Endothelial cell of umbilical vein (primary cell): ENCODE measurements around the gene C15orf39. TPM values are rescaled to one million over a fixed set of nuclear protein-coding genes. Genes with fewer than 3 reads are reported as not detected.

ENCODE experiments used
- BruUV-seq: library from RNA; stranded (reverse); fragments of 400-500 nt; replicated peaks from 2 replicates; lab custom pipeline; 2021; lab: Mats Ljungman, UMichigan
- CTCF ChIA-PET: fragments of 300-600, 350-600 bp; sonication (Branson Sonifier 250); formaldehyde crosslinking; loops from one replicate; lab custom pipeline; 2021; ENCODE audit warnings: antibody characterized with exemption, inconsistent platforms; lab: Charles Lee
- POLR2A ChIA-PET: fragments of 300-600, 350-600 bp; sonication (Branson Sonifier 250); formaldehyde crosslinking; loops from one replicate; lab custom pipeline; 2021; ENCODE audit warnings: antibody characterized with exemption, inconsistent platforms; lab: Charles Lee
- DNase-seq: peaks from one replicate; pipeline ENCODE4 v3.0.0-alpha.2; 2011; ENCODE audit warnings: low read depth, low spot score
- FAIRE-seq: peaks from 2 replicates; lab custom pipeline; 2011; peaks lifted over from hg19 to GRCh38; lab: Jason Lieb, UNC
- H2AFZ ChIP-seq: 2 replicates; pipeline ENCODE4 v1.6.0; 2012; ENCODE audit warnings: low read depth, low read length, control low read depth, inconsistent platforms
- H3K27ac ChIP-seq: 2 replicates; pipeline ENCODE4 v1.5.1; 2011; ENCODE audit warnings: low read depth, mild to moderate bottlenecking, control low read depth, low read length, moderate library complexity; ENCODE audit not compliant: insufficient read depth
- H3K27me3 ChIP-seq, 2 experiments: 2 replicates each; pipeline versions ENCODE4 v1.6.0 to v1.6.1; 2011; ENCODE audit warnings: low read length in 2 of 2, mixed read lengths in 1 of 2; ENCODE audit not compliant: control insufficient read depth in 2 of 2, insufficient read depth in 2 of 2
- H3K36me3 ChIP-seq, 2 experiments: 2 replicates in 1 of 2; 3 replicates in 1 of 2; pipeline ENCODE4 v1.5.1; 2011; ENCODE audit warnings: low read length in 2 of 2, mild to moderate bottlenecking in 1 of 2, moderate library complexity in 1 of 2; ENCODE audit not compliant: control insufficient read depth in 2 of 2, insufficient read depth in 2 of 2; ENCODE audit errors: extremely low read depth in 1 of 2
- H3K4me1 ChIP-seq: 3 replicates; pipeline ENCODE4 v1.5.1; 2011; ENCODE audit warnings: mild to moderate bottlenecking, low read length; ENCODE audit not compliant: control insufficient read depth, insufficient read depth; ENCODE audit errors: extremely low read depth
- H3K4me2 ChIP-seq: 2 replicates; pipeline ENCODE4 v1.6.1; 2011; ENCODE audit warnings: low read length, control low read depth, mixed read lengths; ENCODE audit not compliant: insufficient read depth
- H3K4me3 ChIP-seq, 3 experiments: fragments of 200-600 bp in 1 of 3; sonication (generic), shearing (Covaris generic) in 1 of 3; replicated peaks in 1 of 3; 2 replicates each; pipeline ENCODE4 v1.5.1; 2011 to 2016; ENCODE audit warnings: control low read depth in 3 of 3, low read length in 3 of 3, mild to moderate bottlenecking in 2 of 3, inconsistent platforms in 1 of 3, low read depth in 1 of 3, moderate library complexity in 1 of 3; ENCODE audit not compliant: insufficient read depth in 1 of 3
- H3K79me2 ChIP-seq: 2 replicates; pipeline ENCODE4 v1.6.0; 2012; ENCODE audit warnings: low read length, inconsistent platforms; ENCODE audit not compliant: control insufficient read depth, insufficient read depth
- H3K9ac ChIP-seq: replicated peaks from 2 replicates; pipeline ENCODE3; 2011; ENCODE audit warnings: low read length, control low read depth; ENCODE audit not compliant: insufficient read depth; ENCODE audit errors: extremely low read depth
- H3K9me1 ChIP-seq: replicated peaks from 3 replicates; pipeline ENCODE4 v1.6.0; 2011; ENCODE audit warnings: mild to moderate bottlenecking, low read length; ENCODE audit not compliant: control insufficient read depth, insufficient read depth; ENCODE audit errors: extremely low read depth
- H3K9me3 ChIP-seq: replicated peaks from 2 replicates; pipeline ENCODE4 v1.5.1; 2012; ENCODE audit warnings: low read length, inconsistent platforms; ENCODE audit not compliant: control insufficient read depth, insufficient read depth
- H4K20me1 ChIP-seq: replicated peaks from 2 replicates; pipeline ENCODE3; 2011; ENCODE audit warnings: mild to moderate bottlenecking, low read length; ENCODE audit not compliant: control insufficient read depth, insufficient read depth; ENCODE audit errors: extremely low read depth
- CTCF ChIP-seq, 2 donors: IDR thresholded peaks; 1 replicate in 1 of 2; 2 replicates in 1 of 2; pipeline ENCODE4 v1.5.1; 2011; ENCODE audit warnings: low read length in 2 of 2, mild to moderate bottlenecking in 2 of 2, moderate library complexity in 2 of 2, control low read depth in 1 of 2, inconsistent platforms in 1 of 2, low read depth in 1 of 2; ENCODE audit not compliant: insufficient read depth in 1 of 2; ENCODE audit errors: extremely low read depth in 1 of 2
- EZH2 ChIP-seq: IDR thresholded peaks from 2 replicates; pipeline ENCODE4 v1.6.1; 2012; ENCODE audit warnings: borderline replicate concordance, low read depth, mild to moderate bottlenecking, moderate library complexity, low read length, inconsistent platforms; ENCODE audit not compliant: severe bottlenecking
- FOS ChIP-seq: IDR thresholded peaks from 2 replicates; pipeline ENCODE4 v1.6.1; 2011; ENCODE audit warnings: mild to moderate bottlenecking, low read length, moderate library complexity, borderline replicate concordance; ENCODE audit not compliant: insufficient read depth
- GATA2 ChIP-seq: IDR thresholded peaks from 2 replicates; pipeline ENCODE4 v1.7.0; 2011; ENCODE audit warnings: low read depth, mild to moderate bottlenecking, moderate library complexity, mixed read lengths, low read length; ENCODE audit not compliant: insufficient read length, insufficient read depth
- JUN ChIP-seq: IDR thresholded peaks from 2 replicates; pipeline ENCODE4 v1.6.1; 2011; ENCODE audit warnings: borderline replicate concordance, low read depth; ENCODE audit not compliant: insufficient read length, insufficient read depth
- MAX ChIP-seq: IDR thresholded peaks from 2 replicates; pipeline ENCODE4 v1.6.1; 2011; ENCODE audit not compliant: insufficient read depth, insufficient read length
- MYC ChIP-seq: IDR thresholded peaks from one replicate; pipeline ENCODE4 v1.6.1; 2011; ENCODE audit warnings: mild to moderate bottlenecking, low read depth, low read length
- POLR2A ChIP-seq: IDR thresholded peaks from 2 replicates; pipeline ENCODE4 v1.6.1; 2012; ENCODE audit warnings: low read depth, mild to moderate bottlenecking, control low read depth, low read length
- POLR2AphosphoS5 ChIP-seq: IDR thresholded peaks from 2 replicates; pipeline ENCODE4 v1.6.1; 2012; ENCODE audit warnings: low read depth, mild to moderate bottlenecking, control low read depth, low read length, moderate library complexity; ENCODE audit not compliant: insufficient read depth
- dilution Hi-C: fragments of 300-500 bp; cut with MboI; formaldehyde crosslinking; loops from one replicate; pipeline ENCODE4 v1.15.0; 2019; ENCODE audit warnings: low sequenced_read_pairs; ENCODE audit not compliant: extremely low pct_ligation_motif_present
- intact Hi-C: fragments of 100-400 bp; cut with micrococcal nuclease; formaldehyde crosslinking; loops from one replicate; pipeline ENCODE4 v1.10.0; 2022
- polyA plus RNA-seq, 4 experiments: library from polyadenylated mRNA; depleted of rRNA in 3 of 4; stranded (reverse) in 3 of 4; unstranded in 1 of 4; fragments of >200 nt; gene quantifications; 2 replicates each; pipeline versions ENCODE4 v1.2.1 to v1.2.3, GENCODE V29; 2011 to 2012; ENCODE audit warnings: missing spikeins in 1 of 4
- total RNA-seq: library from RNA; stranded (reverse); gene quantifications from 2 replicates; pipeline ENCODE4 v1.2.3, GENCODE V29; 2021

Gene C15orf39
- total and polyA plus RNA-seq, 2 donors (not counting 3 experiments of a cell fraction or from before 2014, with no cell fraction given): 14.8 to 36.1 TPM

- Histone ChIP-seq H2AFZ (no peak overlapping the region), H3K4me3 (peak overlapping the region; percentile 65 to 98 (median 82)), H3K9me3 (no peaks in the 10 kb centered on the region), H3K4me1 (peaks cover 27% of the 10 kb centered on the region), H3K9ac (peak overlapping the region; percentile 98), H3K79me2 (peaks cover 66% of the 10 kb centered on the region), H3K36me3 (peaks cover 0 to 25% of the 10 kb centered on the region in 2 experiments), H3K9me1 (no peaks in the 10 kb centered on the region), H4K20me1 (peaks cover 4% of the 10 kb centered on the region), H3K27me3 (no peaks in the 10 kb centered on the region), H3K27ac (peak overlapping the region; percentile 79), H3K4me2 (peak overlapping the region; percentile 89)
- ChIA-PET CTCF (interaction anchor here (0.7 to 7.9 kb wide), 12 partner anchors 11 to 180 kb away, joined by 3 to 213 read pairs (median 5); partner anchors contain the start of gene PPCDC), POLR2A (interaction anchor here (0.5 to 2.6 kb wide), 3 partner anchors 160 to 523 kb away, joined by 5 to 14 read pairs (median 8); no protein-coding TSS in a partner anchor)
- intact Hi-C loops: loop anchor here (1.0 to 10.0 kb wide), 2 partner anchors 113 to 428 kb away; no protein-coding TSS in a partner anchor
- TSS peak; percentile 60 for BruUV-seq
- TF ChIP-seq MYC (no peak), MAX (no peak), JUN (no peak), GATA2 (no peak), POLR2A (no peak), EZH2 (no peak), CTCF (IDR thresholded peaks at IDR 0.05; ENCODE audit: extremely low read depth in 1 of 2, insufficient read depth in 1 of 2, low read depth in 1 of 2, low read length in 2 of 2) (no peak), FOS (no peak), POLR2AphosphoS5 (no peak)
- FAIRE-seq (peak; percentile 60), DNase-seq (peak; percentile 50)
- dilution Hi-C loops: no loop called here
Measured at GRCh38 chr15:75203017-75203907, 1.6 kb downstream of the C15orf39 start.
